ENCODE measurements around the gene HRH1. TPM values are rescaled to one million over a fixed set of nuclear protein-coding genes. Genes with fewer than 3 reads are reported as not detected.

Gene HRH1
- total and polyA plus RNA-seq, 2 experiments from 2014 or later, result not detected

DNA sequence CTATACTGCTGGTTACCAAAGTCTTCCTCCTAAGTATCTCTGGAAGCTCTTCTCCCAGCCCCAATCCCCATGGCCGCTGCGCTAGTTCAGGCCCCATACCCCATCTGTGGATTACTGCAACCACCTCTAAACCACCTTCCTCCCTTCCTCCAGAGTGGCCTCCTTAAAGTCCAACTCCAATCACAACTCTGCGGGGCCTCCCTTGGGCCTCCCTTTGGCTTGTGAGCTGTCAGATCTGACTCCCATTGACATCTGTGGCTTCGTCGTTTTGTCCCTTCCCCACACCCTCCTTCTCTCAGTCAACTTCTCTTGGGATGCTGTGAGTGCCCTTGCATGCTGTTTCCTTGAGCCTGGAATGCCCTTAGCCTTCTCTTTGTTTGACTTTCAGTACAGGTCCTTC is 9.3 kb upstream of the HRH1 start (continued):
- TF ChIP-seq, protein P1, sequence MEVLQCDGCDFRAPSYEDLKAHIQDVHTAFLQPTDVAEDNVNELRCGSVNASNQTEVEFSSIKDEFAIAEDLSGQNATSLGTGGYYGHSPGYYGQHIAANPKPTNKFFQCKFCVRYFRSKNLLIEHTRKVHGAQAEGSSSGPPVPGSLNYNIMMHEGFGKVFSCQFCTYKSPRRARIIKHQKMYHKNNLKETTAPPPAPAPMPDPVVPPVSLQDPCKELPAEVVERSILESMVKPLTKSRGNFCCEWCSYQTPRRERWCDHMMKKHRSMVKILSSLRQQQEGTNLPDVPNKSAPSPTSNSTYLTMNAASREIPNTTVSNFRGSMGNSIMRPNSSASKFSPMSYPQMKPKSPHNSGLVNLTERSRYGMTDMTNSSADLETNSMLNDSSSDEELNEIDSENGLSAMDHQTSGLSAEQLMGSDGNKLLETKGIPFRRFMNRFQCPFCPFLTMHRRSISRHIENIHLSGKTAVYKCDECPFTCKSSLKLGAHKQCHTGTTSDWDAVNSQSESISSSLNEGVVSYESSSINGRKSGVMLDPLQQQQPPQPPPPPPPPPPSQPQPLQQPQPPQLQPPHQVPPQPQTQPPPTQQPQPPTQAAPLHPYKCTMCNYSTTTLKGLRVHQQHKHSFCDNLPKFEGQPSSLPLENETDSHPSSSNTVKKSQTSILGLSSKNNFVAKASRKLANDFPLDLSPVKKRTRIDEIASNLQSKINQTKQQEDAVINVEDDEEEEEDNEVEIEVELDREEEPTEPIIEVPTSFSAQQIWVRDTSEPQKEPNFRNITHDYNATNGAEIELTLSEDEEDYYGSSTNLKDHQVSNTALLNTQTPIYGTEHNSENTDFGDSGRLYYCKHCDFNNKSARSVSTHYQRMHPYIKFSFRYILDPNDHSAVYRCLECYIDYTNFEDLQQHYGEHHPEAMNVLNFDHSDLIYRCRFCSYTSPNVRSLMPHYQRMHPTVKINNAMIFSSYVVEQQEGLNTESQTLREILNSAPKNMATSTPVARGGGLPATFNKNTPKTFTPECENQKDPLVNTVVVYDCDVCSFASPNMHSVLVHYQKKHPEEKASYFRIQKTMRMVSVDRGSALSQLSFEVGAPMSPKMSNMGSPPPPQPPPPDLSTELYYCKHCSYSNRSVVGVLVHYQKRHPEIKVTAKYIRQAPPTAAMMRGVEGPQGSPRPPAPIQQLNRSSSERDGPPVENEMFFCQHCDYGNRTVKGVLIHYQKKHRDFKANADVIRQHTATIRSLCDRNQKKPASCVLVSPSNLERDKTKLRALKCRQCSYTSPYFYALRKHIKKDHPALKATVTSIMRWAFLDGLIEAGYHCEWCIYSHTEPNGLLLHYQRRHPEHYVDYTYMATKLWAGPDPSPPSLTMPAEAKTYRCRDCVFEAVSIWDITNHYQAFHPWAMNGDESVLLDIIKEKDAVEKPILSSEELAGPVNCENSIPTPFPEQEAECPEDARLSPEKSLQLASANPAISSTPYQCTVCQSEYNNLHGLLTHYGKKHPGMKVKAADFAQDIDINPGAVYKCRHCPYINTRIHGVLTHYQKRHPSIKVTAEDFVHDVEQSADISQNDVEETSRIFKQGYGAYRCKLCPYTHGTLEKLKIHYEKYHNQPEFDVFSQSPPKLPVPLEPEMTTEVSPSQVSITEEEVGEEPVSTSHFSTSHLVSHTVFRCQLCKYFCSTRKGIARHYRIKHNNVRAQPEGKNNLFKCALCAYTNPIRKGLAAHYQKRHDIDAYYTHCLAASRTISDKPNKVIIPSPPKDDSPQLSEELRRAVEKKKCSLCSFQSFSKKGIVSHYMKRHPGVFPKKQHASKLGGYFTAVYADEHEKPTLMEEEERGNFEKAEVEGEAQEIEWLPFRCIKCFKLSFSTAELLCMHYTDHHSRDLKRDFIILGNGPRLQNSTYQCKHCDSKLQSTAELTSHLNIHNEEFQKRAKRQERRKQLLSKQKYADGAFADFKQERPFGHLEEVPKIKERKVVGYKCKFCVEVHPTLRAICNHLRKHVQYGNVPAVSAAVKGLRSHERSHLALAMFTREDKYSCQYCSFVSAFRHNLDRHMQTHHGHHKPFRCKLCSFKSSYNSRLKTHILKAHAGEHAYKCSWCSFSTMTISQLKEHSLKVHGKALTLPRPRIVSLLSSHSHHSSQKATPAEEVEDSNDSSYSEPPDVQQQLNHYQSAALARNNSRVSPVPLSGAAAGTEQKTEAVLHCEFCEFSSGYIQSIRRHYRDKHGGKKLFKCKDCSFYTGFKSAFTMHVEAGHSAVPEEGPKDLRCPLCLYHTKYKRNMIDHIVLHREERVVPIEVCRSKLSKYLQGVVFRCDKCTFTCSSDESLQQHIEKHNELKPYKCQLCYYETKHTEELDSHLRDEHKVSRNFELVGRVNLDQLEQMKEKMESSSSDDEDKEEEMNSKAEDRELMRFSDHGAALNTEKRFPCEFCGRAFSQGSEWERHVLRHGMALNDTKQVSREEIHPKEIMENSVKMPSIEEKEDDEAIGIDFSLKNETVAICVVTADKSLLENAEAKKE (CRISPR knock-in tag; IDR thresholded peaks at IDR 0.05), result no peak
- TF ChIP-seq, protein P2, sequence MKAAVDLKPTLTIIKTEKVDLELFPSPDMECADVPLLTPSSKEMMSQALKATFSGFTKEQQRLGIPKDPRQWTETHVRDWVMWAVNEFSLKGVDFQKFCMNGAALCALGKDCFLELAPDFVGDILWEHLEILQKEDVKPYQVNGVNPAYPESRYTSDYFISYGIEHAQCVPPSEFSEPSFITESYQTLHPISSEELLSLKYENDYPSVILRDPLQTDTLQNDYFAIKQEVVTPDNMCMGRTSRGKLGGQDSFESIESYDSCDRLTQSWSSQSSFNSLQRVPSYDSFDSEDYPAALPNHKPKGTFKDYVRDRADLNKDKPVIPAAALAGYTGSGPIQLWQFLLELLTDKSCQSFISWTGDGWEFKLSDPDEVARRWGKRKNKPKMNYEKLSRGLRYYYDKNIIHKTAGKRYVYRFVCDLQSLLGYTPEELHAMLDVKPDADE (IDR thresholded peaks at IDR 0.05), result no peak
- TF ChIP-seq ZNF114 (CRISPR knock-in tag; IDR thresholded peaks at IDR 0.05) (no peak), ZNF331 (CRISPR knock-in tag; IDR thresholded peaks at IDR 0.05; ENCODE audit: low read depth) (no peak), EZH2phosphoT487 (IDR thresholded peaks at IDR 0.05; ENCODE audit: unreplicated experiment) (no peak), JUNB (IDR thresholded peaks at IDR 0.05; ENCODE audit: unreplicated experiment) (no peak), CTCF (conservative IDR thresholded peaks at IDR 0.05; ENCODE audit: low read depth in 2 of 2) (no peak)
